Aorta (tissue), 5 donors: ENCODE results near the gene SDHC. TPM values are rescaled to one million over a fixed set of nuclear protein-coding genes. Genes with fewer than 3 reads are reported as not detected.
A peak's percentile ranks its signal among the peaks of the same experiment; 100 is the strongest.
"Not testable (repeated sequence)": the region's sequence is repeated elsewhere in the genome, so short reads cannot be mapped to it uniquely, and the experiment has no call there.

ENCODE experiments used
- ATAC-seq: fragments of 200-7000 bp; cut with Tn5 transposase; one replicate; pipeline ENCODE4 v1.9.1; 2022; ENCODE audit warnings: moderate library complexity; ENCODE audit not compliant: low FRiP score
- DNase-seq, 2 donors: peaks; one replicate each; pipeline ENCODE4 v3.0.0-alpha.2; 2020
- H3K27ac ChIP-seq, 2 donors: one replicate each; pipeline ENCODE4 v1.5.1; 2013; ENCODE audit warnings: low read length in 2 of 2, mild to moderate bottlenecking in 2 of 2, moderate library complexity in 2 of 2, control low read depth in 1 of 2, inconsistent platforms in 1 of 2, low read depth in 1 of 2
- H3K27me3 ChIP-seq, 2 donors: one replicate each; pipeline ENCODE4 v1.6.1; 2013; ENCODE audit warnings: control low read depth in 1 of 2, low read length in 1 of 2, mild to moderate bottlenecking in 1 of 2, moderate library complexity in 1 of 2; ENCODE audit not compliant: insufficient read depth in 2 of 2, control insufficient read depth in 1 of 2
- H3K36me3 ChIP-seq, 2 donors: one replicate each; pipeline ENCODE4 v1.6.1; 2013; ENCODE audit warnings: control low read depth in 1 of 2, low read length in 1 of 2, mild to moderate bottlenecking in 1 of 2; ENCODE audit not compliant: insufficient read depth in 2 of 2, control insufficient read depth in 1 of 2
- H3K4me1 ChIP-seq, 2 donors: one replicate each; pipeline ENCODE4 v1.6.1; 2013; ENCODE audit warnings: low read length in 2 of 2, control low read depth in 1 of 2, mild to moderate bottlenecking in 1 of 2, moderate library complexity in 1 of 2; ENCODE audit not compliant: insufficient read depth in 2 of 2, control insufficient read depth in 1 of 2
- H3K4me3 ChIP-seq, 2 donors: one replicate each; pipeline ENCODE4 v1.5.1; 2013; ENCODE audit warnings: low read length in 2 of 2, control low read depth in 1 of 2, mild to moderate bottlenecking in 1 of 2
- H3K9me3 ChIP-seq: one replicate; pipeline ENCODE4 v1.6.1; 2013; ENCODE audit warnings: mild to moderate bottlenecking, low read length; ENCODE audit not compliant: control insufficient read depth
- WGBS, 2 donors: extraction: QIAGEN DNeasy Blood & Tissue Kit; methylation state at CpG; one replicate each; pipeline ENCODE4 v1.1.7; 2013; 5-methylcytosine and 5-hydroxymethylcytosine counted together
- intact Hi-C, 2 donors: fragments of 100-400 bp; cut with DNase I; formaldehyde crosslinking; loops; one replicate each; pipeline versions ENCODE4 v1.14.2 to v1.15.0; 2022
- polyA plus RNA-seq, 2 donors: library from polyadenylated mRNA; stranded (reverse); fragments of 200-250 nt; gene quantifications; one replicate each; pipeline ENCODE4 v1.2.3, GENCODE V29; 2013
- total RNA-seq, 2 donors: library from RNA; stranded (reverse); fragmentation: NEBNext Ultra II Directional; extraction: Animal tissue kit (Norgen Biotek cat#: 25700); gene quantifications; one replicate each; pipeline ENCODE4 v1.2.1, GENCODE V29; 2021
- donor health status: healthy with polysubstance abuse.
- donor health status: Bipolar disorder and iron deficiency.
- donor health status: DM: no; HTN: no; CAD: no.
- donor health status: DM: no; HTN: no; CAD: no.
- donor health status: DM: yes; HTN: yes; CAD: no.

Gene SDHC
- total and polyA plus RNA-seq, 4 donors, result 103 to 129 (median 122) TPM

GRCh38 chr1:161397038-161397437 lies 82.9 kb downstream of the SDHC start:
- not testable (repeated sequence) for H3K27ac ChIP-seq, ATAC-seq, DNase-seq, H3K36me3 ChIP-seq, H3K4me3 ChIP-seq, H3K27me3 ChIP-seq, H3K4me1 ChIP-seq, H3K9me3 ChIP-seq
- WGBS, 2 donors, result 94 to 95% methylated on average over 8 of the region's 8 CpGs
- intact Hi-C loops, result loop anchor here in 1 of 2 donors (10.0 kb wide), 1 partner anchor 348 kb away; the partner anchor contains the start of gene DUSP12

GRCh38 chr1:161398900-161399256 lies 84.7 kb downstream of the SDHC start:
- intact Hi-C loops, result loop anchor here in 1 of 2 donors (1.0 to 10.0 kb wide), 2 partner anchors 9 to 346 kb away; partner anchors contain the start of gene DUSP12
- WGBS, 2 donors, result 7 to 9% methylated on average over 17 of the region's 17 CpGs
- H3K36me3 ChIP-seq, result no peaks in the 10 kb centered on the region
- no peaks in the 10 kb centered on the region for H3K27me3 ChIP-seq
- H3K9me3 ChIP-seq, result no peaks in the 10 kb centered on the region
- ATAC-seq, result peak; percentile 48
- no peaks in the 10 kb centered on the region for H3K4me1 ChIP-seq
- H3K4me3 ChIP-seq, result peak overlapping the region; percentile 69 to 72
- peak overlapping the region; percentile 96 to 98 for H3K27ac ChIP-seq
- no peak for DNase-seq

GRCh38 chr1:161399257-161399998 lies 85.2 kb downstream of the SDHC start:
- DNase-seq, result peak; percentile 91 to 94
- Histone ChIP-seq H3K9me3 (no peaks in the 10 kb centered on the region), H3K4me3 (peak overlapping the region; percentile 69 to 82), H3K27me3 (no peaks in the 10 kb centered on the region), H3K4me1 (no peaks in the 10 kb centered on the region), H3K36me3 (no peaks in the 10 kb centered on the region), H3K27ac (peak overlapping the region; percentile 96 to 98)
- intact Hi-C loops, result loop anchor here in 1 of 2 donors (1.0 to 10.0 kb wide), 2 partner anchors 9 to 345 kb away; partner anchors contain the start of gene DUSP12
- WGBS, 2 donors, result 0% methylated on average over 53 of the region's 53 CpGs
- peak; percentile 97 for ATAC-seq

GRCh38 chr1:161402446-161402845 lies 88.3 kb downstream of the SDHC start:
- Histone ChIP-seq H3K4me1 (no peaks in the 10 kb centered on the region), H3K36me3 (no peaks in the 10 kb centered on the region), H3K9me3 (no peaks in the 10 kb centered on the region), H3K27me3 (no peaks in the 10 kb centered on the region), H3K4me3 (no peak overlapping the region), H3K27ac (no peak overlapping the region)
- no peak for DNase-seq
- WGBS, 2 donors, result 95 to 97% methylated on average over 3 of the region's 3 CpGs
- intact Hi-C loops, result no loop called here
- ATAC-seq, result no peak

GRCh38 chr1:161404051-161404597 lies 89.9 kb downstream of the SDHC start:
- Histone ChIP-seq H3K4me3 (no peak overlapping the region), H3K27ac (no peak overlapping the region), H3K4me1 (no peaks in the 10 kb centered on the region), H3K36me3 (no peaks in the 10 kb centered on the region), H3K27me3 (no peaks in the 10 kb centered on the region), H3K9me3 (no peaks in the 10 kb centered on the region)
- intact Hi-C loops, result no loop called here
- 38 to 45% methylated on average over 11 of the region's 11 CpGs for WGBS, 2 donors
- ATAC-seq (no peak), DNase-seq (no peak)

- ATAC-seq, H3K27me3 ChIP-seq, H3K27ac ChIP-seq, H3K4me1 ChIP-seq, H3K4me3 ChIP-seq, intact Hi-C loops, H3K9me3 ChIP-seq, H3K36me3 ChIP-seq, DNase-seq: not testable (repeated sequence)
- WGBS, 2 donors, result 96 to 98% methylated on average over 17 of the region's 17 CpGs
These were observed 92.4 kb downstream of the SDHC start for GRCh38 chr1:161406551-161406950.

- Histone ChIP-seq H3K27ac (no peak overlapping the region), H3K36me3 (no peaks in the 10 kb centered on the region), H3K4me3 (no peak overlapping the region), H3K27me3 (no peaks in the 10 kb centered on the region), H3K4me1 (no peaks in the 10 kb centered on the region), H3K9me3 (no peaks in the 10 kb centered on the region)
- no peak for DNase-seq
- 85 to 87% methylated on average over 6 of the region's 6 CpGs for WGBS, 2 donors
- intact Hi-C loops, result no loop called here
- ATAC-seq, result no peak
These were observed 93.3 kb downstream of the SDHC start for GRCh38 chr1:161407451-161407985.

- Histone ChIP-seq H3K9me3 (no peaks in the 10 kb centered on the region), H3K4me1 (no peaks in the 10 kb centered on the region), H3K27ac (no peak overlapping the region), H3K36me3 (no peaks in the 10 kb centered on the region), H3K27me3 (no peaks in the 10 kb centered on the region), H3K4me3 (no peak overlapping the region)
- intact Hi-C loops, result no loop called here
- 33 to 36% methylated on average over 3 of the region's 3 CpGs for WGBS, 2 donors
- ATAC-seq (no peak), DNase-seq (no peak)
These were observed 94.4 kb downstream of the SDHC start for GRCh38 chr1:161408429-161409052.
